Tibial artery (tissue), 4 donors: ENCODE data around the gene RNGTT.
A peak's percentile ranks its signal among the peaks of the same experiment; 100 is the strongest.
"Not testable (repeated sequence)": the region's sequence is repeated elsewhere in the genome, so short reads cannot be mapped to it uniquely, and the experiment has no call there.

ENCODE experiments used
- DNase-seq, 2 donors: peaks; one replicate each; pipeline ENCODE4 v3.0.0-alpha.2; 2019
- H3K27ac ChIP-seq, 2 donors: fragments of 200-600 bp; sonication (generic) in 1 of 2; 1 replicate in 1 of 2; 2 replicates in 1 of 2; pipeline ENCODE4 v1.5.1; 2018 to 2019; ENCODE audit warnings: mild to moderate bottlenecking in 1 of 2
- H3K27me3 ChIP-seq, 2 donors: fragments of 200-600 bp; sonication (generic) in 1 of 2; one replicate each; pipeline versions ENCODE4 v1.5.1 to v1.6.0; 2016 to 2019
- H3K36me3 ChIP-seq, 3 donors: fragments of 200-600 bp; sonication (generic) in 2 of 3; one replicate each; pipeline ENCODE4 v1.5.1; 2016 to 2019; ENCODE audit warnings: mild to moderate bottlenecking in 2 of 3
- H3K4me1 ChIP-seq, 4 donors: fragments of 200-600 bp; sonication (generic) in 2 of 4; 1 replicate in 3 of 4; 2 replicates in 1 of 4; pipeline ENCODE4 v1.5.1; 2016 to 2019
- H3K4me3 ChIP-seq, 2 donors: fragments of 200-600 bp; sonication (generic) in 1 of 2; 1 replicate in 1 of 2; 2 replicates in 1 of 2; pipeline ENCODE4 v1.5.1; 2018 to 2019; ENCODE audit warnings: mild to moderate bottlenecking in 2 of 2
- H3K9me3 ChIP-seq, 3 donors: fragments of 200-600 bp; sonication (generic) in 1 of 3; one replicate each; pipeline ENCODE4 v1.5.1; 2016 to 2019
- intact Hi-C: fragments of 100-400 bp; cut with DNase I; formaldehyde crosslinking; loops from one replicate; pipeline ENCODE4 v1.15.0; 2023; ENCODE audit warnings: low total_unique reads
- TF ChIP-seq, protein P1 (sequence below), 2 experiments: fragments of 200-600 bp in 1 of 2; fragments of 450-650 bp in 1 of 2; IDR thresholded peaks; one replicate each; pipeline ENCODE4 v1.5.1; 2017 to 2019; ENCODE audit warnings: antibody characterized with exemption in 2 of 2, mild to moderate bottlenecking in 1 of 2, moderate library complexity in 1 of 2

Gene RNGTT

DNA sequence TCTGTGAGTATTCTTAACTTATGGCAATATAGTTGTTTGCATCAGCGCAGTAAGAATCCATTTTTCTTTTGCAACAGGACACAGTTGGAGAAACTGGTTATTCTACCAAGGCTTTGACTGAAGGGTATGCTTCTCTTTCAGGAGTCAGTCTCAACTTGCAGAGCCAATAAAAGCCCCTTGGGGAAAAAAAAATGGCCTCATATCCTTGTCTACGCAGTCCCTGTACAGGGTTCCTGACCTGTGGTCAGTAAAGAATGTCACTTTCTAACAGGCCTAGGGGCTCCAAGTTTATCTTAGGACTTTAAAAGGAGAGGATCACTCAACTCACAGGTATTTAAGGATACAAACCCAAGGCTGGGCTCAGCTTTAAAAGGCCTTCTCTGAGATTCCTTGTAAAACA is 6.9 kb upstream of the RNGTT start:
- intact Hi-C loops = no loop called here
- H3K36me3 ChIP-seq = no peaks in the 10 kb centered on the region
- H3K4me3 ChIP-seq = no peak overlapping the region
- no peaks in the 10 kb centered on the region for H3K4me1 ChIP-seq
- no peaks in the 10 kb centered on the region for H3K27me3 ChIP-seq
- no peaks in the 10 kb centered on the region for H3K9me3 ChIP-seq
- no peak for DNase-seq
- TF ChIP-seq, protein P1, sequence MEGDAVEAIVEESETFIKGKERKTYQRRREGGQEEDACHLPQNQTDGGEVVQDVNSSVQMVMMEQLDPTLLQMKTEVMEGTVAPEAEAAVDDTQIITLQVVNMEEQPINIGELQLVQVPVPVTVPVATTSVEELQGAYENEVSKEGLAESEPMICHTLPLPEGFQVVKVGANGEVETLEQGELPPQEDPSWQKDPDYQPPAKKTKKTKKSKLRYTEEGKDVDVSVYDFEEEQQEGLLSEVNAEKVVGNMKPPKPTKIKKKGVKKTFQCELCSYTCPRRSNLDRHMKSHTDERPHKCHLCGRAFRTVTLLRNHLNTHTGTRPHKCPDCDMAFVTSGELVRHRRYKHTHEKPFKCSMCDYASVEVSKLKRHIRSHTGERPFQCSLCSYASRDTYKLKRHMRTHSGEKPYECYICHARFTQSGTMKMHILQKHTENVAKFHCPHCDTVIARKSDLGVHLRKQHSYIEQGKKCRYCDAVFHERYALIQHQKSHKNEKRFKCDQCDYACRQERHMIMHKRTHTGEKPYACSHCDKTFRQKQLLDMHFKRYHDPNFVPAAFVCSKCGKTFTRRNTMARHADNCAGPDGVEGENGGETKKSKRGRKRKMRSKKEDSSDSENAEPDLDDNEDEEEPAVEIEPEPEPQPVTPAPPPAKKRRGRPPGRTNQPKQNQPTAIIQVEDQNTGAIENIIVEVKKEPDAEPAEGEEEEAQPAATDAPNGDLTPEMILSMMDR (IDR thresholded peaks at IDR 0.05) = no peak
- no peak overlapping the region for H3K27ac ChIP-seq

GRCh38 chr6:88969255-88969654 is 5.8 kb upstream of the RNGTT start:
- intact Hi-C loops, H3K4me3 ChIP-seq, H3K27me3 ChIP-seq, H3K27ac ChIP-seq, H3K9me3 ChIP-seq, H3K4me1 ChIP-seq, H3K36me3 ChIP-seq, DNase-seq: not testable (repeated sequence)

- intact Hi-C loops = no loop called here
- H3K27ac ChIP-seq = no peak overlapping the region
These were observed 4.5 kb upstream of the RNGTT start for GRCh38 chr6:88967891-88968290.

DNA sequence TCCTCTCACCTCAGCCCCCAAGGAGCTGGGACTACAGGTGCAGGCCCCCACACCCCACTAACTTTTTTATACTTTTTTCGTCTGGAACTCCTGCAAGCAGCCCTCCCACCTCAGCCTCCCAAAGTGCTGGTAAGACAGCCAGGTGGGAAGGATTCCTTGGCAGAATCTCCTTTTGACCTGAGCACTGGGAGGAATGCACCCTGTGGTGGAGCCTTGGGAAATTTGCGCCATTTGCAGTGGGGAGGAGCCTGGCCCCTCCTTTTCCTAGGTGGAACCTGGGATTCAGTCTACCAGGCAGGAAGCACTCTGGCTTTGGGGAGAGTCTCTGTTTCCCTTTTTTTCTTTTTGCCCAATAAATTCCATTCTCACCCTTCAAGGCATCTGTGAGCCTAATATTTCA is 2.3 kb upstream of the RNGTT start:
- no peaks in the 10 kb centered on the region for H3K36me3 ChIP-seq
- TF ChIP-seq, protein P1 (IDR thresholded peaks at IDR 0.05) = no peak
- H3K27ac ChIP-seq = no peak overlapping the region
- H3K9me3 ChIP-seq = no peaks in the 10 kb centered on the region
- no peaks in the 10 kb centered on the region for H3K27me3 ChIP-seq
- no peak for DNase-seq
- peaks cover 0 to 21% (median 12%) of the 10 kb centered on the region in 4 donors for H3K4me1 ChIP-seq
- intact Hi-C loops = no loop called here
- H3K4me3 ChIP-seq = no peak overlapping the region

More at GRCh38 chr6:88967891-88968290, 4.5 kb upstream of the RNGTT start:
- no peaks in the 10 kb centered on the region for H3K36me3 ChIP-seq
- no peak overlapping the region for H3K4me3 ChIP-seq
- peaks cover 0 to 9% (median 3%) of the 10 kb centered on the region in 4 donors for H3K4me1 ChIP-seq
- H3K9me3 ChIP-seq = no peaks in the 10 kb centered on the region
- H3K27me3 ChIP-seq = no peaks in the 10 kb centered on the region
- TF ChIP-seq, protein P1 (IDR thresholded peaks at IDR 0.05) = no peak
- no peak for DNase-seq

DNA sequence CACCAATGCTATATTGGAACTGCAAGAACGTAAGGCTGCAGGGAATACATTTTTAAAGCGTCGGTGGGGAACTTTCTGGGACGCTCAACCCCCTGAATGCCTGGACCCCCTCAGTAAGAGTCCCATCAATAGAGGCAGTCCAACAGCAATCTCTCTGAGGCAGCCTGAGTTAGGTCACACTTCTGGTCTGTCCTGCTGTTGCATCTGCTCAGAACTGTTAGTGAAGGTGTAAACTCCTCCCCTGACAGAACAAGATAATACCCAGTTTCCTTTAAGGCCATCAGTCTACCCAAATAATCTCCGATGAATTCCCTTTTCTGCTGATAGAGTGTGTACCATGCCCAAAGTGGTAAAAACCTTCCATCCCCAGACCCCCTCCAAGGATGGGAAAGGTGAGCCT is 1.1 kb upstream of the RNGTT start:
- Histone ChIP-seq H3K27ac (peak overlapping the region; percentile 73 to 78), H3K9me3 (no peaks in the 10 kb centered on the region), H3K4me1 (peaks cover 0 to 21% (median 12%) of the 10 kb centered on the region in 4 donors), H3K36me3 (no peaks in the 10 kb centered on the region), H3K4me3 (peak overlapping the region; percentile 73 to 100), H3K27me3 (no peaks in the 10 kb centered on the region)
- TF ChIP-seq, protein P1 (IDR thresholded peaks at IDR 0.05) = no peak
- intact Hi-C loops = no loop called here
- no peak for DNase-seq

DNA sequence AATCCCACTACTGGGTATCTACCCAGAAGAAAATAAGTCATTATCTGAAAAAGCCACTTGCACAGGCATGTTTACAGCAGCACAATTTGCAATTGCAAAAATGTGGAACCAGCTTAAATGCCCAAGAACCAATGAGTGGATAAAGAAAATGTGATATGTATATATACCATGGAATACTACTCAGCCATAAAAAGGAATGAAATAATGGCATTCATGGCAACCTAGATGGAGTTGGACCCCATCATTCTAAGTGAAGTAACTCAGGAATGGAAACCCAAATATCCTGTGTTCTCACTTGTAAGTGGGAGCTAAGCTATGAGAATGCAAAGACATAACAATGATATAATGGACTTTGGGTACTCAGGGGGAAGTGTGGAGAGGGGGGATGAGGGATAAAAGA is 4.6 kb downstream of the RNGTT start:
- H3K4me1 ChIP-seq = peaks cover 0 to 13% (median 10%) of the 10 kb centered on the region in 4 donors
- H3K36me3 ChIP-seq = no peaks in the 10 kb centered on the region
- intact Hi-C loops = no loop called here
- no peak for DNase-seq
- no peak overlapping the region for H3K4me3 ChIP-seq
- TF ChIP-seq, protein P1 (IDR thresholded peaks at IDR 0.05) = no peak
- H3K9me3 ChIP-seq = peaks cover 0 to 4% (median 0%) of the 10 kb centered on the region in 3 donors
- H3K27me3 ChIP-seq = no peaks in the 10 kb centered on the region
- no peak overlapping the region for H3K27ac ChIP-seq
